ENCODE measurements around the gene CEL.

CEL gene

GRCh38 chr9:133107961-133108793 is 46.4 kb downstream of the CEL start (continued):
- no peak for TF ChIP-seq ZNF565 (CRISPR knock-in tag; conservative IDR thresholded peaks at IDR 0.05; ENCODE audit: low read depth)
- TF ChIP-seq BACH2 (CRISPR knock-in tag; IDR thresholded peaks at IDR 0.05; ENCODE audit: borderline replicate concordance): no peak
- no peak for TF ChIP-seq ISL1 (CRISPR knock-in tag; IDR thresholded peaks at IDR 0.05)
- TF ChIP-seq ARNTL (CRISPR knock-in tag; IDR thresholded peaks at IDR 0.05; ENCODE audit: borderline replicate concordance, low read depth): no peak

DNA sequence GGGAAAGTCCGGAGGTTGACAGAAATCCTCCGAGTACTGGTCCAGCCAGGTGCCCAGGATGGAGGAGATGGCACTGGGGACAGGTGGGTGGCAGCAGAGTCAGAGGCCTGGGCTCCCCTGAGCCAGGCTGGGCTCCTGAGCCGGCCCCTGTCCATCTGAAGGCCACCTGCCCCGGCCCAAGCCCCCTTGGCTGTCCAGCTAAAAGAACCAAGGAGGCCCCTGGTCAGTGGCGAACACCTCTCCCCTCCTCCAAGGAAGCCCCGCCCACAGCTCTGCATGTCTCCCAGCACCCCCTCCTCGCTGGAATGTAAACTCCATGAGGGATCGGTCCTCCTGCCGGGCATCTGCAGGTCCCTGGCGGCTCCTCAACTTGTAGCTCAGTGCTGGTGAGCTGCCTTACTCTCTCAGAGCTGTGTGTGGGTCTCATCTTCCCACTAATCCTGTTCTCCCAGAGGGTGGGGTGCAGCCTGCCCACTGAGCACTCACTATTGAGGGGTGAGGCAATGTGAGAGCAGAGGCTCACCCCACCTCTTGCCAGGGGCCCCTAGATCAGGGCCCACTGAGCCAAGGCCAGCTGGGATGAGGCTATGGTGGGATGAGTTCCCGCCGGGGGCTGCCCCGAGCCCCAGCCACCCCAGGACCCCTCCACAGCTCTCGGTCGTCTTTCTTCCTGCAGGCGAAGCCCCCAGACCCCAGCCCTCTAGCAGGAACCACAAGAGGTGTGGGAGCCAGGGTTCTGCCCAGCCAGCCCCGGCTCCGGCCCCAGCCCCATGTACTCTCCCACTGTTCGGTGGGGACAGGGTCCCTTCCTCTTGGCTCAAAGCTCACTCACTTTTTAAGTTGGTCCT is 47.2 kb downstream of the CEL start:
- TF ChIP-seq, protein P1, sequence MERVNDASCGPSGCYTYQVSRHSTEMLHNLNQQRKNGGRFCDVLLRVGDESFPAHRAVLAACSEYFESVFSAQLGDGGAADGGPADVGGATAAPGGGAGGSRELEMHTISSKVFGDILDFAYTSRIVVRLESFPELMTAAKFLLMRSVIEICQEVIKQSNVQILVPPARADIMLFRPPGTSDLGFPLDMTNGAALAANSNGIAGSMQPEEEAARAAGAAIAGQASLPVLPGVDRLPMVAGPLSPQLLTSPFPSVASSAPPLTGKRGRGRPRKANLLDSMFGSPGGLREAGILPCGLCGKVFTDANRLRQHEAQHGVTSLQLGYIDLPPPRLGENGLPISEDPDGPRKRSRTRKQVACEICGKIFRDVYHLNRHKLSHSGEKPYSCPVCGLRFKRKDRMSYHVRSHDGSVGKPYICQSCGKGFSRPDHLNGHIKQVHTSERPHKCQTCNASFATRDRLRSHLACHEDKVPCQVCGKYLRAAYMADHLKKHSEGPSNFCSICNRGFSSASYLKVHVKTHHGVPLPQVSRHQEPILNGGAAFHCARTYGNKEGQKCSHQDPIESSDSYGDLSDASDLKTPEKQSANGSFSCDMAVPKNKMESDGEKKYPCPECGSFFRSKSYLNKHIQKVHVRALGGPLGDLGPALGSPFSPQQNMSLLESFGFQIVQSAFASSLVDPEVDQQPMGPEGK (CRISPR knock-in tag; IDR thresholded peaks at IDR 0.05; ENCODE audit: borderline replicate concordance): no peak
- TF ChIP-seq ZFP30 (CRISPR knock-in tag; IDR thresholded peaks at IDR 0.05) (no peak), TCF4 (CRISPR knock-in tag; IDR thresholded peaks at IDR 0.05; ENCODE audit: borderline replicate concordance) (no peak), GLIS3 (CRISPR knock-in tag; IDR thresholded peaks at IDR 0.05) (no peak), ESRRG (CRISPR knock-in tag; IDR thresholded peaks at IDR 0.05) (no peak), RARB (CRISPR knock-in tag; IDR thresholded peaks at IDR 0.05) (no peak), OSR1 (CRISPR knock-in tag; IDR thresholded peaks at IDR 0.05) (no peak), CREB5 (CRISPR knock-in tag; IDR thresholded peaks at IDR 0.05; ENCODE audit: low read depth) (no peak), ZNF70 (CRISPR knock-in tag; IDR thresholded peaks at IDR 0.05) (no peak), SNAI2 (CRISPR knock-in tag; IDR thresholded peaks at IDR 0.05) (no peak)
- TF ChIP-seq, protein P2, sequence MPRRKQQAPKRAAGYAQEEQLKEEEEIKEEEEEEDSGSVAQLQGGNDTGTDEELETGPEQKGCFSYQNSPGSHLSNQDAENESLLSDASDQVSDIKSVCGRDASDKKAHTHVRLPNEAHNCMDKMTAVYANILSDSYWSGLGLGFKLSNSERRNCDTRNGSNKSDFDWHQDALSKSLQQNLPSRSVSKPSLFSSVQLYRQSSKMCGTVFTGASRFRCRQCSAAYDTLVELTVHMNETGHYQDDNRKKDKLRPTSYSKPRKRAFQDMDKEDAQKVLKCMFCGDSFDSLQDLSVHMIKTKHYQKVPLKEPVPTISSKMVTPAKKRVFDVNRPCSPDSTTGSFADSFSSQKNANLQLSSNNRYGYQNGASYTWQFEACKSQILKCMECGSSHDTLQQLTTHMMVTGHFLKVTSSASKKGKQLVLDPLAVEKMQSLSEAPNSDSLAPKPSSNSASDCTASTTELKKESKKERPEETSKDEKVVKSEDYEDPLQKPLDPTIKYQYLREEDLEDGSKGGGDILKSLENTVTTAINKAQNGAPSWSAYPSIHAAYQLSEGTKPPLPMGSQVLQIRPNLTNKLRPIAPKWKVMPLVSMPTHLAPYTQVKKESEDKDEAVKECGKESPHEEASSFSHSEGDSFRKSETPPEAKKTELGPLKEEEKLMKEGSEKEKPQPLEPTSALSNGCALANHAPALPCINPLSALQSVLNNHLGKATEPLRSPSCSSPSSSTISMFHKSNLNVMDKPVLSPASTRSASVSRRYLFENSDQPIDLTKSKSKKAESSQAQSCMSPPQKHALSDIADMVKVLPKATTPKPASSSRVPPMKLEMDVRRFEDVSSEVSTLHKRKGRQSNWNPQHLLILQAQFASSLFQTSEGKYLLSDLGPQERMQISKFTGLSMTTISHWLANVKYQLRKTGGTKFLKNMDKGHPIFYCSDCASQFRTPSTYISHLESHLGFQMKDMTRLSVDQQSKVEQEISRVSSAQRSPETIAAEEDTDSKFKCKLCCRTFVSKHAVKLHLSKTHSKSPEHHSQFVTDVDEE (CRISPR knock-in tag; IDR thresholded peaks at IDR 0.05): no peak
- TF ChIP-seq, protein P3, sequence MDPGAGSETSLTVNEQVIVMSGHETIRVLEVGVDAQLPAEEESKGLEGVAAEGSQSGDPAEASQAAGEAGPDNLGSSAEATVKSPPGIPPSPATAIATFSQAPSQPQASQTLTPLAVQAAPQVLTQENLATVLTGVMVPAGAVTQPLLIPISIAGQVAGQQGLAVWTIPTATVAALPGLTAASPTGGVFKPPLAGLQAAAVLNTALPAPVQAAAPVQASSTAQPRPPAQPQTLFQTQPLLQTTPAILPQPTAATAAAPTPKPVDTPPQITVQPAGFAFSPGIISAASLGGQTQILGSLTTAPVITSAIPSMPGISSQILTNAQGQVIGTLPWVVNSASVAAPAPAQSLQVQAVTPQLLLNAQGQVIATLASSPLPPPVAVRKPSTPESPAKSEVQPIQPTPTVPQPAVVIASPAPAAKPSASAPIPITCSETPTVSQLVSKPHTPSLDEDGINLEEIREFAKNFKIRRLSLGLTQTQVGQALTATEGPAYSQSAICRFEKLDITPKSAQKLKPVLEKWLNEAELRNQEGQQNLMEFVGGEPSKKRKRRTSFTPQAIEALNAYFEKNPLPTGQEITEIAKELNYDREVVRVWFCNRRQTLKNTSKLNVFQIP (CRISPR knock-in tag; IDR thresholded peaks at IDR 0.05; ENCODE audit: borderline replicate concordance, low read depth): no peak
- no peak for ATAC-seq

GRCh38 chr9:133109931-133110650 is 48.3 kb downstream of the CEL start:
- ATAC-seq: no peak
- TF ChIP-seq OSR1 (CRISPR knock-in tag; IDR thresholded peaks at IDR 0.05) (no peak), ESRRG (CRISPR knock-in tag; IDR thresholded peaks at IDR 0.05) (no peak), CSDC2 (CRISPR knock-in tag; IDR thresholded peaks at IDR 0.05) (no peak)
- TF ChIP-seq, protein P1 (CRISPR knock-in tag; IDR thresholded peaks at IDR 0.05; ENCODE audit: borderline replicate concordance): no peak

Measured in SK-N-SH treated with all-trans-retinoic acid at 6 μM for 48 hours (cell line).